A549 (cell line): ENCODE results near the gene CNTFR. TPM values are rescaled to one million over a fixed set of nuclear protein-coding genes. Genes with fewer than 3 reads are reported as not detected.

Source experiments
- ATAC-seq, 2 experiments: fragments of 200-7000 bp in 1 of 2; fragments of >200 bp in 1 of 2; cut with Nextera tagmentation in 1 of 2; cut with Tn5 transposase in 1 of 2; 3 replicates each; pipeline versions ENCODE4 v1.8.0 to v1.9.1; 2018 to 2020; ENCODE audit warnings: mild to moderate bottlenecking in 1 of 2, moderate library complexity in 1 of 2
- CTCF ChIA-PET: fragments of 300-600 bp; sonication (Branson Sonifier 250); formaldehyde crosslinking; extraction: SDS; loops from one replicate; lab custom pipeline; 2021; ENCODE audit warnings: antibody characterized with exemption, inconsistent platforms; lab: Yijun Ruan, JAX
- POLR2A ChIA-PET: fragments of 350-600 bp; formaldehyde crosslinking; extraction: SDS; loops from one replicate; lab custom pipeline; 2021; ENCODE audit warnings: antibody characterized with exemption, inconsistent platforms; lab: Yijun Ruan, JAX
- DNase-seq, 2 experiments: peaks; one replicate each; pipeline versions ENCODE4 v3.0.0 to v3.0.0-alpha.2; 2011 to 2016; ENCODE audit warnings: low read depth in 1 of 2, low spot score in 1 of 2
- FAIRE-seq: peaks from 2 replicates; lab custom pipeline; 2011; peaks lifted over from hg19 to GRCh38; lab: Jason Lieb, UNC
- H3K27ac ChIP-seq, 2 experiments: fragments of >200 bp; sonication (Bioruptor Twin); formaldehyde crosslinking; 3 replicates each; pipeline ENCODE4 v1.5.1; 2016 to 2017
- H3K4me1 ChIP-seq: fragments of >200 bp; sonication (Bioruptor Twin); formaldehyde crosslinking; 3 replicates; pipeline ENCODE4 v1.6.1; 2016
- H3K4me2 ChIP-seq: fragments of >200 bp; sonication (Bioruptor Twin); formaldehyde crosslinking; 3 replicates; pipeline ENCODE4 v1.6.1; 2016
- H3K4me3 ChIP-seq: fragments of >200 bp; sonication (Bioruptor Twin); formaldehyde crosslinking; 3 replicates; pipeline ENCODE4 v1.5.1; 2016
- H3K9me3 ChIP-seq: fragments of >200 bp; sonication (Bioruptor Twin); formaldehyde crosslinking; 3 replicates; pipeline ENCODE4 v1.6.1; 2016
- EHF ChIP-seq: fragments of 250-450 bp; sonication (Bioruptor Pico); IDR thresholded peaks from 2 replicates; pipeline ENCODE4 v1.5.0; 2020; ENCODE audit warnings: mild to moderate bottlenecking
- EHMT2 ChIP-seq: fragments of 200-600 bp; sonication (generic); IDR thresholded peaks from 2 replicates; pipeline ENCODE4 v1.6.1; 2016; ENCODE audit warnings: antibody characterized with exemption, low read depth, mild to moderate bottlenecking, moderate library complexity
- EP300 ChIP-seq, 2 experiments: fragments of >200 bp; sonication (Bioruptor Twin); formaldehyde crosslinking; IDR thresholded peaks; 2 replicates in 1 of 2; 3 replicates in 1 of 2; pipeline ENCODE4 v1.6.1; 2016 to 2017
- ESRRA ChIP-seq: fragments of 150-350 bp; IDR thresholded peaks from 2 replicates; pipeline ENCODE4 v1.6.1; 2014; ENCODE audit warnings: mild to moderate bottlenecking, low read length, borderline replicate concordance
- FOSL2 ChIP-seq, 2 experiments: fragments of 450-650 bp in 1 of 2; fragments of >200 bp in 1 of 2; sonication (Bioruptor Twin) in 1 of 2; formaldehyde crosslinking; IDR thresholded peaks; 2 replicates each; pipeline versions ENCODE4 v1.5.0 to v1.6.1; 2016 to 2020; ENCODE audit warnings: mild to moderate bottlenecking in 1 of 2, moderate library complexity in 1 of 2
- FOXS1 ChIP-seq: fragments of 250-450 bp; sonication (Bioruptor Pico); IDR thresholded peaks from 2 replicates; pipeline ENCODE4 v1.5.0; 2020; ENCODE audit warnings: mild to moderate bottlenecking, moderate library complexity
- HDAC2 ChIP-seq: fragments of 200-600 bp; sonication (generic); IDR thresholded peaks from 2 replicates; pipeline ENCODE4 v1.6.1; 2016
- HOXA7 ChIP-seq: fragments of 250-450 bp; sonication (Bioruptor Pico); IDR thresholded peaks from 2 replicates; pipeline ENCODE4 v1.5.0; 2020; ENCODE audit warnings: mild to moderate bottlenecking, moderate library complexity
- KDM5A ChIP-seq: fragments of 200-600 bp; sonication (generic); IDR thresholded peaks from 2 replicates; pipeline ENCODE4 v1.6.1; 2016; ENCODE audit warnings: antibody characterized with exemption, mild to moderate bottlenecking
- MAFK ChIP-seq: fragments of 450-650 bp; IDR thresholded peaks from 2 replicates; pipeline ENCODE4 v1.6.1; 2014; ENCODE audit not compliant: partially characterized antibody
- MAZ ChIP-seq: fragments of 150-350 bp; IDR thresholded peaks from 2 replicates; pipeline ENCODE4 v1.6.1; 2014; ENCODE audit warnings: antibody characterized with exemption, low read depth, low read length, borderline replicate concordance
- POLR2A ChIP-seq: IDR thresholded peaks from 2 replicates; pipeline ENCODE4 v1.6.1; 2012; ENCODE audit warnings: mild to moderate bottlenecking, low read length
- POLR2AphosphoS2 ChIP-seq: conservative IDR thresholded peaks from 2 replicates; pipeline ENCODE4 v1.6.1; 2012; ENCODE audit warnings: low read length, improper control_type of control experiment, inconsistent platforms
- SREBF2 ChIP-seq: fragments of 450-650 bp; IDR thresholded peaks from 2 replicates; pipeline ENCODE4 v1.6.1; 2014; ENCODE audit warnings: mild to moderate bottlenecking, moderate library complexity
- TFCP2L1 ChIP-seq: fragments of 250-450 bp; sonication (Bioruptor Pico); IDR thresholded peaks from 2 replicates; pipeline ENCODE4 v1.5.0; 2021; ENCODE audit warnings: mild to moderate bottlenecking
- ZNF302 ChIP-seq: fragments of 250-450 bp; sonication (Bioruptor Pico); IDR thresholded peaks from 2 replicates; pipeline ENCODE4 v1.9.0; 2021; ENCODE audit warnings: inconsistent platforms, mild to moderate bottlenecking, moderate library complexity
- WGBS: methylation state at CpG from one replicate; pipeline ENCODE4 v1.1.6; 2017; ENCODE audit errors: missing lambda C conversion rate; 5-methylcytosine and 5-hydroxymethylcytosine counted together
- polyA plus RNA-seq, 4 experiments: library from polyadenylated mRNA; depleted of rRNA in 3 of 4; stranded (reverse); fragments of >200 nt; fragmentation: RNase III in 1 of 4; extraction: RNeasy Plus Mini Kit Qiagen cat#74134 plus additional on column Dnase treatment in 1 of 4; gene quantifications; 2 replicates in 3 of 4; 3 replicates in 1 of 4; pipeline ENCODE4 v1.2.3, GENCODE V29; 2011 to 2017
- TF ChIP-seq, protein P1 (sequence below): fragments of 250-450 bp; sonication (Bioruptor Pico); IDR thresholded peaks from 2 replicates; pipeline ENCODE4 v1.5.0; 2020; ENCODE audit warnings: low read depth, mild to moderate bottlenecking, moderate library complexity
- TF ChIP-seq, protein P2 (sequence below): fragments of >200 bp; sonication (Bioruptor Twin); formaldehyde crosslinking; IDR thresholded peaks from 3 replicates; pipeline ENCODE4 v1.5.1; 2016
- TF ChIP-seq, protein P3 (sequence below): IDR thresholded peaks from 2 replicates; pipeline ENCODE4 v1.6.1; 2012
- TF ChIP-seq, protein P4 (sequence below): fragments of >200 bp; sonication (Bioruptor Twin); formaldehyde crosslinking; IDR thresholded peaks from 2 replicates; pipeline ENCODE4 v1.6.1; 2016
- TF ChIP-seq, protein P5 (sequence below): fragments of 250-450 bp; sonication (Bioruptor Pico); IDR thresholded peaks from 2 replicates; pipeline ENCODE4 v1.5.0; 2021; ENCODE audit warnings: mild to moderate bottlenecking, moderate library complexity, borderline replicate concordance

The CNTFR gene
- polyA plus RNA-seq, 2 of the 4 experiments (the other 2 are of a cell fraction) = 0.09 TPM; not detected in 1

DNA sequence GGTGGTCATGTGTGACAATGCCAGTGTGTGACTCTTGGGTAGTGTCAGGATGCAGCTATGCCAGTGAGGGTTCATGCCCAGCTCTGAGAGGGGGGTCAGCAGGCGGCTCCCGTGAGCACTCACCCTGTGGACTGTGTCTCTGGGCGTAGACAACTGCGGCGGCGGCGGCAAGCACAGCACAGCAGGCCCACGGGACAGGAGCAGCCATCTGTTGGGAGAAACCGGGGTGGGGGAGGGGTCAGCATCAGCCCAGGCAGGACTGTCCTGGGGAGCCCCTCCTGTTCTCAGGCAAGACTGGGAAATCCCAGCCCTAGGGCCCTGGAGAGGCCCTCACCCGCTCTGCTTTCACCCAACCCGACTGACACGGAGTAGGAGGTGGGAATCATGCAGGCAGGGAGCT, 20.8 kb downstream of the CNTFR start:
- Histone ChIP-seq H3K4me2 (no peak overlapping the region), H3K9me3 (no peaks in the 10 kb centered on the region), H3K4me1 (peaks cover 20% of the 10 kb centered on the region), H3K27ac (no peak overlapping the region), H3K4me3 (no peak overlapping the region)
- POLR2A ChIA-PET = no interaction called here
- CTCF ChIA-PET = interaction anchor here (0.7 to 6.6 kb wide), 6 partner anchors 12 to 496 kb away, joined by 3 to 59 read pairs (median 6); no protein-coding TSS in a partner anchor
- ATAC-seq = no peak
- no peak for DNase-seq
- TF ChIP-seq, protein P1, sequence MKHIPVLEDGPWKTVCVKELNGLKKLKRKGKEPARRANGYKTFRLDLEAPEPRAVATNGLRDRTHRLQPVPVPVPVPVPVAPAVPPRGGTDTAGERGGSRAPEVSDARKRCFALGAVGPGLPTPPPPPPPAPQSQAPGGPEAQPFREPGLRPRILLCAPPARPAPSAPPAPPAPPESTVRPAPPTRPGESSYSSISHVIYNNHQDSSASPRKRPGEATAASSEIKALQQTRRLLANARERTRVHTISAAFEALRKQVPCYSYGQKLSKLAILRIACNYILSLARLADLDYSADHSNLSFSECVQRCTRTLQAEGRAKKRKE (CRISPR knock-in tag) = no peak
- no peak for TF ChIP-seq SREBF2
- no peak for TF ChIP-seq FOXS1
- TF ChIP-seq EHF (CRISPR knock-in tag) = no peak
- TF ChIP-seq, protein P2, sequence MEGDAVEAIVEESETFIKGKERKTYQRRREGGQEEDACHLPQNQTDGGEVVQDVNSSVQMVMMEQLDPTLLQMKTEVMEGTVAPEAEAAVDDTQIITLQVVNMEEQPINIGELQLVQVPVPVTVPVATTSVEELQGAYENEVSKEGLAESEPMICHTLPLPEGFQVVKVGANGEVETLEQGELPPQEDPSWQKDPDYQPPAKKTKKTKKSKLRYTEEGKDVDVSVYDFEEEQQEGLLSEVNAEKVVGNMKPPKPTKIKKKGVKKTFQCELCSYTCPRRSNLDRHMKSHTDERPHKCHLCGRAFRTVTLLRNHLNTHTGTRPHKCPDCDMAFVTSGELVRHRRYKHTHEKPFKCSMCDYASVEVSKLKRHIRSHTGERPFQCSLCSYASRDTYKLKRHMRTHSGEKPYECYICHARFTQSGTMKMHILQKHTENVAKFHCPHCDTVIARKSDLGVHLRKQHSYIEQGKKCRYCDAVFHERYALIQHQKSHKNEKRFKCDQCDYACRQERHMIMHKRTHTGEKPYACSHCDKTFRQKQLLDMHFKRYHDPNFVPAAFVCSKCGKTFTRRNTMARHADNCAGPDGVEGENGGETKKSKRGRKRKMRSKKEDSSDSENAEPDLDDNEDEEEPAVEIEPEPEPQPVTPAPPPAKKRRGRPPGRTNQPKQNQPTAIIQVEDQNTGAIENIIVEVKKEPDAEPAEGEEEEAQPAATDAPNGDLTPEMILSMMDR = no peak
- TF ChIP-seq FOSL2 (IDR thresholded peaks at IDR 0.05) = no peak
- TF ChIP-seq FOSL2 (CRISPR knock-in tag; IDR thresholded peaks at IDR 0.05) = no peak
- 61% methylated on average over 3 of the region's 12 CpGs for WGBS
- no peak for FAIRE-seq

DNA sequence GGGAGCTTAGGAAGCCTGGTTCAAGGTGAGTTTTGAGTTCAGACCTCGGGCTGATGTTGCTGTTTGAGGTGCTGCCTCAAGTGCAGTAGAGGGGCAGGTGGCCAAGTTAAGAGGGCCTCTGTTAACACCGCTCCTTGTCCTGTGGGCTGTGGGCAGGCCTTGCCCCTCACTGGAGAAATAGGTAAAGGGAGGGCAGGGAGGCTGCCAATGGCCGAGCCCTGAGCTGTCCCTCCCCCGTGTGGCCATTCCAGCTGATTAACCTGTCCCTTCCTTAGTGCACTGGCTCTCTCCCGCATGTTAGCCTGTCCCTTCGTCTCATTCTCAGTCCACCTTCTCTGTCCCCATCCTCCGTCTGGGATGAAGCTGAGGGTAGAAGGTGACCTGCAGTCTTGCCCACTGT, 21.4 kb downstream of the CNTFR start:
- TF ChIP-seq, protein P3, sequence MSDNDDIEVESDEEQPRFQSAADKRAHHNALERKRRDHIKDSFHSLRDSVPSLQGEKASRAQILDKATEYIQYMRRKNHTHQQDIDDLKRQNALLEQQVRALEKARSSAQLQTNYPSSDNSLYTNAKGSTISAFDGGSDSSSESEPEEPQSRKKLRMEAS = no peak
- no peak for TF ChIP-seq POLR2A
- H3K9me3 ChIP-seq = no peaks in the 10 kb centered on the region
- DNase-seq (no peak), FAIRE-seq (no peak), ATAC-seq (no peak)
- WGBS = 68% methylated on average over 7 of the region's 7 CpGs
- no peak overlapping the region for H3K4me3 ChIP-seq
- peaks cover 20% of the 10 kb centered on the region for H3K4me1 ChIP-seq
- no peak overlapping the region for H3K27ac ChIP-seq
- ChIA-PET POLR2A (no interaction called here), CTCF (interaction anchor here (0.7 to 6.6 kb wide), 5 partner anchors 20 to 495 kb away, joined by 3 to 59 read pairs (median 6); no protein-coding TSS in a partner anchor)
- H3K4me2 ChIP-seq = no peak overlapping the region

DNA sequence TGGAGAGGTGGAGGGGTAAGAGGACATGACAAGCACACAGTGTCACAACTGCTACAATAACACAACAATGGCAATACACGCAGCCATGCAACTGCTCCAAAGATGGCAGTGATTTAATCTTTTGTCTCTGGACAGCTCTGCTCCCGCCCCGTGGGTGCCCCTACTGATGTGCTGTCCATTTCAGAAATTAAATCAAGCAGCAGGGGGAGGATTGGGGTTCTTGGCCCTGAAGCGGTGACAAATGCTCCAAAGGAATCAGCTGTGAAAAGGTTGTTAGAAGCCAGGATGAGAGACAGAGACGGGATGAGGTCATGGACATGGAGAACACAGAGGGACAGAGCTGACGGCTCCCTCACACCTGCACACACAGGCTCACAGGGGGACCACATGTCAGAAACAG, 22.6 kb downstream of the CNTFR start:
- H3K4me3 ChIP-seq = no peak overlapping the region
- ChIA-PET CTCF (interaction anchor here (1.0 to 6.6 kb wide), 5 partner anchors 9 to 163 kb away, joined by 3 to 59 read pairs (median 4); no protein-coding TSS in a partner anchor), POLR2A (no interaction called here)
- TF ChIP-seq, protein P3 = no peak
- FAIRE-seq (no peak), DNase-seq (no peak), ATAC-seq (no peak)
- peaks cover 9% of the 10 kb centered on the region for H3K4me1 ChIP-seq
- H3K9me3 ChIP-seq = no peaks in the 10 kb centered on the region
- H3K27ac ChIP-seq = no peak overlapping the region
- no peak overlapping the region for H3K4me2 ChIP-seq
- WGBS = 59% methylated on average over 6 of the region's 6 CpGs

DNA sequence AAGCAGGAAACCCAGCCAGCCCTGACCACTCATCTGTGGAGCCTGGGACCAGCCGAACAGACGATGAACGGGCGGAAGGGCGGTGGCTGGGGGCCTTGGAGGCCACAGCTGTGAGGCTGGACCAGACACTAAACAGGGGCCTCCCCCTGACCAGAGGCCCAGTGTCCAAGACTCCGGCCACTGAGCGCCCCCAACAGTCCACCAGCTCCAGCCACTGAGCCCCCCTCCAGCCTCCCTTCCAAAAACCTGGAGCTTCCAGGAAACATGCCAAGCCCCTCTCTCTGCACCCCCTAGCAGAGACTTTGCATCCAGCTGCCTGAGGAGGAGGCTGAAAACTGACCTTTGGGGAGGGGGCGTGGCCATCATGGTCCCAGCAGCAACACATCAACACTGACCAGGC, 23.2 kb downstream of the CNTFR start:
- FAIRE-seq (no peak), DNase-seq (no peak), ATAC-seq (no peak)
- no peaks in the 10 kb centered on the region for H3K9me3 ChIP-seq
- H3K4me3 ChIP-seq = no peak overlapping the region
- peaks cover 2% of the 10 kb centered on the region for H3K4me1 ChIP-seq
- WGBS = 83% methylated on average over 8 of the region's 8 CpGs
- no peak overlapping the region for H3K4me2 ChIP-seq
- POLR2A ChIA-PET = no interaction called here
- CTCF ChIA-PET = interaction anchor here (1.0 to 6.6 kb wide), 5 partner anchors 9 to 162 kb away, joined by 3 to 59 read pairs (median 4); no protein-coding TSS in a partner anchor
- no peak overlapping the region for H3K27ac ChIP-seq
- TF ChIP-seq HOXA7 (CRISPR knock-in tag) (no peak), ZNF302 (CRISPR knock-in tag) (no peak), ESRRA (no peak)

DNA sequence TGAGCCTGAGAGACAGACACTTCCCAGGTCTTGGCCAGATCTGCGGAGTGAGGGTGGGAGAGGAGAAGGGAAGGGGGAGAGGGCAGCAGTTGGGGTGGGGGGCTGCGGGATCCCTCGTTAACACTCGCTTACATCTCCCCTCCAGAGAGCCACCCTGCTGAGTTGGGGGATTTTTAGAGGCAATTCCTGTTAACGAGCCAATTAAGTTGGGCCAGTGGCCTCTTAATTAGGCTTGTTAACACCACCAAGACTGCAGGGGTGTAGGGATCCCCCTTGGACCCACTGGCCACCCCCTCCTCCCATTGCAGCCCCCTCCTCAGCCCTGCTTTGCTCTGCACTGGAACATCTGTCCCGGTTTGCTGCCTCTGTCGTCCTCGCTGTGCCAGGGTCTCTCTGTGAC, 23.7 kb downstream of the CNTFR start:
- CTCF ChIA-PET = interaction anchor here (1.0 to 6.6 kb wide), 6 partner anchors 10 to 162 kb away, joined by 3 to 59 read pairs (median 4); no protein-coding TSS in a partner anchor
- DNase-seq (no peak), ATAC-seq (no peak), FAIRE-seq (no peak)
- WGBS = 68% methylated on average over 8 of the region's 8 CpGs
- Histone ChIP-seq H3K4me3 (no peak overlapping the region), H3K9me3 (no peaks in the 10 kb centered on the region), H3K4me2 (no peak overlapping the region), H3K4me1 (no peaks in the 10 kb centered on the region), H3K27ac (no peak overlapping the region)
- POLR2A ChIA-PET = no interaction called here
- TF ChIP-seq EHMT2 (no peak), MAFK (no peak), TFCP2L1 (no peak), KDM5A (no peak), POLR2AphosphoS2 (no peak), HDAC2 (no peak), POLR2A (no peak), MAZ (no peak), EP300 (IDR thresholded peaks at IDR 0.05) (no peak)
- TF ChIP-seq, protein P4, sequence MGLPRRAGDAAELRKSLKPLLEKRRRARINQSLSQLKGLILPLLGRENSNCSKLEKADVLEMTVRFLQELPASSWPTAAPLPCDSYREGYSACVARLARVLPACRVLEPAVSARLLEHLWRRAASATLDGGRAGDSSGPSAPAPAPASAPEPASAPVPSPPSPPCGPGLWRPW = no peak
- TF ChIP-seq, protein P5, sequence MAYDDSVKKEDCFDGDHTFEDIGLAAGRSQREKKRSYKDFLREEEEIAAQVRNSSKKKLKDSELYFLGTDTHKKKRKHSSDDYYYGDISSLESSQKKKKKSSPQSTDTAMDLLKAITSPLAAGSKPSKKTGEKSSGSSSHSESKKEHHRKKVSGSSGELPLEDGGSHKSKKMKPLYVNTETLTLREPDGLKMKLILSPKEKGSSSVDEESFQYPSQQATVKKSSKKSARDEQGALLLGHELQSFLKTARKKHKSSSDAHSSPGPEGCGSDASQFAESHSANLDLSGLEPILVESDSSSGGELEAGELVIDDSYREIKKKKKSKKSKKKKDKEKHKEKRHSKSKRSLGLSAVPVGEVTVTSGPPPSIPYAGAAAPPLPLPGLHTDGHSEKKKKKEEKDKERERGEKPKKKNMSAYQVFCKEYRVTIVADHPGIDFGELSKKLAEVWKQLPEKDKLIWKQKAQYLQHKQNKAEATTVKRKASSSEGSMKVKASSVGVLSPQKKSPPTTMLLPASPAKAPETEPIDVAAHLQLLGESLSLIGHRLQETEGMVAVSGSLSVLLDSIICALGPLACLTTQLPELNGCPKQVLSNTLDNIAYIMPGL (CRISPR knock-in tag) = no peak
